IPS-20b (cell line): Measurements from ENCODE around the gene EPG5.
"Not testable (repeated sequence)": the region's sequence is repeated elsewhere in the genome, so short reads cannot be mapped to it uniquely, and the experiment has no call there.

Experiments used
- H3K27ac ChIP-seq: one replicate; pipeline ENCODE4 v1.5.1; 2013; ENCODE audit warnings: low read length
- H3K27me3 ChIP-seq: 2 replicates; pipeline ENCODE4 v1.6.1; 2013; ENCODE audit warnings: mild to moderate bottlenecking, low read length, inconsistent platforms; ENCODE audit not compliant: insufficient read depth
- H3K36me3 ChIP-seq: 2 replicates; pipeline ENCODE4 v1.6.1; 2013; ENCODE audit warnings: low read depth, mild to moderate bottlenecking, inconsistent platforms, low read length, moderate library complexity; ENCODE audit not compliant: insufficient read depth
- H3K4me1 ChIP-seq: 2 replicates; pipeline ENCODE4 v1.6.1; 2013; ENCODE audit warnings: mild to moderate bottlenecking, control low read depth, inconsistent platforms, low read length, moderate library complexity; ENCODE audit not compliant: insufficient read depth
- H3K4me3 ChIP-seq: 2 replicates; pipeline ENCODE4 v1.5.1; 2013; ENCODE audit warnings: mild to moderate bottlenecking, low read length, inconsistent platforms
- H3K9ac ChIP-seq: 2 replicates; pipeline ENCODE4 v1.6.1; 2013; ENCODE audit warnings: low read depth, mild to moderate bottlenecking, inconsistent platforms, low read length, moderate library complexity
- H3K9me3 ChIP-seq: 2 replicates; pipeline ENCODE4 v1.6.1; 2013; ENCODE audit warnings: mild to moderate bottlenecking, low read depth, low read length, inconsistent platforms; ENCODE audit not compliant: insufficient read depth

Gene EPG5

GRCh38 chr18:45976566-45976965 lies 9.4 kb upstream of the EPG5 start:
- no peak overlapping the region for H3K9ac ChIP-seq
- no peaks in the 10 kb centered on the region for H3K27me3 ChIP-seq
- no peaks in the 10 kb centered on the region for H3K9me3 ChIP-seq
- no peaks in the 10 kb centered on the region for H3K36me3 ChIP-seq
- no peak overlapping the region for H3K4me3 ChIP-seq
- peaks cover 6% of the 10 kb centered on the region; the same call in 1 of the 2 replicates for H3K4me1 ChIP-seq
- no peak overlapping the region for H3K27ac ChIP-seq

- H3K9me3 ChIP-seq = no peaks in the 10 kb centered on the region
- H3K27ac ChIP-seq = no peak overlapping the region
- no peak overlapping the region for H3K4me3 ChIP-seq
- peaks cover 6% of the 10 kb centered on the region; the same call in 1 of the 2 replicates for H3K4me1 ChIP-seq
- H3K36me3 ChIP-seq = no peaks in the 10 kb centered on the region
- H3K27me3 ChIP-seq = peaks cover under 1% of the 10 kb centered on the region; the same call in 1 of the 2 replicates
- no peak overlapping the region for H3K9ac ChIP-seq
These were observed 7.0 kb upstream of the EPG5 start for GRCh38 chr18:45974088-45974536.

GRCh38 chr18:45964913-45965312 lies 2.2 kb downstream of the EPG5 start:
- not testable (repeated sequence) for H3K4me3 ChIP-seq, H3K9me3 ChIP-seq, H3K9ac ChIP-seq, H3K27ac ChIP-seq, H3K4me1 ChIP-seq, H3K36me3 ChIP-seq
- H3K27me3 ChIP-seq = peaks cover 15% of the 10 kb centered on the region

- H3K27me3 ChIP-seq = peaks cover 3% of the 10 kb centered on the region
- H3K9me3 ChIP-seq = no peaks in the 10 kb centered on the region
- no peak overlapping the region for H3K4me3 ChIP-seq
- no peaks in the 10 kb centered on the region for H3K4me1 ChIP-seq
- no peak overlapping the region for H3K27ac ChIP-seq
- H3K9ac ChIP-seq = no peak overlapping the region
- H3K36me3 ChIP-seq = no peaks in the 10 kb centered on the region
These were observed 4.3 kb downstream of the EPG5 start for GRCh38 chr18:45962866-45963265.

GRCh38 chr18:45962461-45962860 lies 4.7 kb downstream of the EPG5 start:
- Histone ChIP-seq H3K4me1 (no peaks in the 10 kb centered on the region), H3K36me3 (no peaks in the 10 kb centered on the region)

GRCh38 chr18:45959484-45959883 lies 7.6 kb downstream of the EPG5 start:
- peaks cover 10% of the 10 kb centered on the region for H3K36me3 ChIP-seq
- not testable (repeated sequence) for H3K27ac ChIP-seq, H3K4me1 ChIP-seq, H3K9me3 ChIP-seq, H3K27me3 ChIP-seq, H3K4me3 ChIP-seq, H3K9ac ChIP-seq

More at GRCh38 chr18:45962461-45962860, 4.7 kb downstream of the EPG5 start:
- H3K4me3 ChIP-seq = no peak overlapping the region
- H3K27ac ChIP-seq = no peak overlapping the region
- no peak overlapping the region for H3K9ac ChIP-seq
- no peaks in the 10 kb centered on the region for H3K9me3 ChIP-seq
- no peaks in the 10 kb centered on the region for H3K27me3 ChIP-seq

GRCh38 chr18:45958730-45959129 lies 8.4 kb downstream of the EPG5 start:
- no peak overlapping the region for H3K27ac ChIP-seq
- no peaks in the 10 kb centered on the region for H3K27me3 ChIP-seq
- H3K9me3 ChIP-seq = no peaks in the 10 kb centered on the region
- H3K36me3 ChIP-seq = peaks cover 18% of the 10 kb centered on the region
- H3K4me1 ChIP-seq = no peaks in the 10 kb centered on the region
- no peak overlapping the region for H3K9ac ChIP-seq
- H3K4me3 ChIP-seq = no peak overlapping the region

GRCh38 chr18:45958027-45958426 lies 9.1 kb downstream of the EPG5 start:
- Histone ChIP-seq H3K27ac (no peak overlapping the region), H3K9me3 (no peaks in the 10 kb centered on the region), H3K36me3 (peaks cover 25% of the 10 kb centered on the region), H3K9ac (no peak overlapping the region), H3K27me3 (no peaks in the 10 kb centered on the region), H3K4me1 (no peaks in the 10 kb centered on the region), H3K4me3 (no peak overlapping the region)

- no peak overlapping the region for H3K27ac ChIP-seq
- H3K4me1 ChIP-seq = no peaks in the 10 kb centered on the region
- H3K9ac ChIP-seq = no peak overlapping the region
- no peaks in the 10 kb centered on the region for H3K9me3 ChIP-seq
- H3K36me3 ChIP-seq = peaks cover 31% of the 10 kb centered on the region
- no peak overlapping the region for H3K4me3 ChIP-seq
- H3K27me3 ChIP-seq = no peaks in the 10 kb centered on the region
These were observed 10.0 kb downstream of the EPG5 start for GRCh38 chr18:45957100-45957499.

GRCh38 chr18:45954070-45954934 lies 12.8 kb downstream of the EPG5 start:
- peaks cover 51% of the 10 kb centered on the region for H3K36me3 ChIP-seq

GRCh38 chr18:45951016-45951714 lies 16.0 kb downstream of the EPG5 start:
- no peak overlapping the region for H3K9ac ChIP-seq
- peaks cover 79% of the 10 kb centered on the region for H3K36me3 ChIP-seq
- H3K9me3 ChIP-seq = no peaks in the 10 kb centered on the region
- H3K27me3 ChIP-seq = no peaks in the 10 kb centered on the region
- H3K27ac ChIP-seq = no peak overlapping the region
- no peak overlapping the region for H3K4me3 ChIP-seq
- no peaks in the 10 kb centered on the region for H3K4me1 ChIP-seq

More at GRCh38 chr18:45954070-45954934, 12.8 kb downstream of the EPG5 start:
- H3K27ac ChIP-seq = no peak overlapping the region
- no peaks in the 10 kb centered on the region for H3K4me1 ChIP-seq
- no peak overlapping the region for H3K4me3 ChIP-seq
- no peaks in the 10 kb centered on the region for H3K9me3 ChIP-seq
- H3K27me3 ChIP-seq = no peaks in the 10 kb centered on the region
- H3K9ac ChIP-seq = no peak overlapping the region

- Histone ChIP-seq H3K9ac (no peak overlapping the region), H3K9me3 (no peaks in the 10 kb centered on the region), H3K4me3 (no peak overlapping the region), H3K27me3 (no peaks in the 10 kb centered on the region), H3K27ac (no peak overlapping the region), H3K36me3 (peaks cover 85% of the 10 kb centered on the region), H3K4me1 (no peaks in the 10 kb centered on the region)
These were observed 21.5 kb downstream of the EPG5 start for GRCh38 chr18:45945669-45946068.
